ENCODE measurements around the gene ASB10. TPM values are rescaled to one million over a fixed set of nuclear protein-coding genes. Genes with fewer than 3 reads are reported as not detected.

Gene ASB10
- total and polyA plus RNA-seq, 2 experiments from 2014 or later: not detected

DNA sequence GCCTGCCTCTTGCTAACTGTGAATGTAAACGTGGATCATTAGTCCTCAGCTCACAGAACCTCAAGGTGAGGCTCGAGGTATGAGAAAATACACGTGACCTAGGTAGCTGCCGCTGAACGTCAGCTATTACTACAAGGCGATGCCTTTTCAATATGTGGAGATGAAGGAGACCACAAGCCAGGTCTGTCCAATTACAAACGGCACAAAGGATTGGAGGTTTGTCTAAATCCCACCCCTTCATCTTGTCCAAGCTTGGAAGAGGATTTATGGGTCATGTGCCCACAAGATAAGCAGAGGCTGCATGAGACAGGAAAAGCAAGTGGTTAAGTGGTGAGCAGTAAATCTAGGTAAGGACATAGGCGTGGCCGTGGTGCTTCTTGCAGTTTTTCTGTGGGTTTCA, 19.9 kb upstream of the ASB10 start (continued):
- TF ChIP-seq, protein P1, sequence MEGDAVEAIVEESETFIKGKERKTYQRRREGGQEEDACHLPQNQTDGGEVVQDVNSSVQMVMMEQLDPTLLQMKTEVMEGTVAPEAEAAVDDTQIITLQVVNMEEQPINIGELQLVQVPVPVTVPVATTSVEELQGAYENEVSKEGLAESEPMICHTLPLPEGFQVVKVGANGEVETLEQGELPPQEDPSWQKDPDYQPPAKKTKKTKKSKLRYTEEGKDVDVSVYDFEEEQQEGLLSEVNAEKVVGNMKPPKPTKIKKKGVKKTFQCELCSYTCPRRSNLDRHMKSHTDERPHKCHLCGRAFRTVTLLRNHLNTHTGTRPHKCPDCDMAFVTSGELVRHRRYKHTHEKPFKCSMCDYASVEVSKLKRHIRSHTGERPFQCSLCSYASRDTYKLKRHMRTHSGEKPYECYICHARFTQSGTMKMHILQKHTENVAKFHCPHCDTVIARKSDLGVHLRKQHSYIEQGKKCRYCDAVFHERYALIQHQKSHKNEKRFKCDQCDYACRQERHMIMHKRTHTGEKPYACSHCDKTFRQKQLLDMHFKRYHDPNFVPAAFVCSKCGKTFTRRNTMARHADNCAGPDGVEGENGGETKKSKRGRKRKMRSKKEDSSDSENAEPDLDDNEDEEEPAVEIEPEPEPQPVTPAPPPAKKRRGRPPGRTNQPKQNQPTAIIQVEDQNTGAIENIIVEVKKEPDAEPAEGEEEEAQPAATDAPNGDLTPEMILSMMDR (conservative IDR thresholded peaks at IDR 0.05; ENCODE audit: low read depth in 2 of 2): no peak
- TF ChIP-seq CREB1 (CRISPR knock-in tag; IDR thresholded peaks at IDR 0.05; ENCODE audit: low read depth): no peak
- no peak for TF ChIP-seq NANOG (IDR thresholded peaks at IDR 0.05; ENCODE audit: borderline replicate concordance)
- TF ChIP-seq ZNF114 (CRISPR knock-in tag; IDR thresholded peaks at IDR 0.05): no peak

DNA sequence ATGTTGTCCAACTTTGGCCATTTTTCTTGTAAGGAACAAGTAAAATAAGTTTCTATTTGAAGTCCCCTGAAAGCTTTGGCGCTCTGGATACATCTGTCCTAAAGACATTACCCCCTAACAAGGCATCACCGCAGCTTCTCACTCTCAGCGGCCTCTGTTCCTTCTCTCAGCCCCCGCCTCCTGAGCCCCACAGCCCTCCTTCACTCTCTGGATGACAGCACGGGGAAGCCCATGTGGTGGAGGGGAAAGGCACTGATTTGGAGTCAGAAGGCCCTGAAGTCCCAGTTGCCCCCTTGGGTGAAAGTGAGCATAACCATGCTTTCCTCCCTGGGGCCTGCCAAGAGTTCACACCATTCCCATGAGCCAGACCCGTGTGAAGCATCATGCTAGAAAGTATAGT, 18.7 kb upstream of the ASB10 start:
- no peak overlapping the region for H3K4me2 ChIP-seq
- no peak for ATAC-seq
- no peaks in the 10 kb centered on the region for H3K27me3 ChIP-seq (ENCODE audit: insufficient read depth)
- peaks cover 4% of the 10 kb centered on the region for H3K4me1 ChIP-seq (ENCODE audit: insufficient read depth)
- no peaks in the 10 kb centered on the region for H3F3A ChIP-seq (replicated peaks; ENCODE audit: low read depth)
- no peaks in the 10 kb centered on the region; the same call in 2 of the 3 replicates for H3K36me3 Mint-ChIP-seq (ENCODE audit: low read depth)
- no peak overlapping the region for H2AFZ ChIP-seq
- no peaks in the 10 kb centered on the region for H3K9me2 ChIP-seq (ENCODE audit: insufficient read depth)
- H3K79me2 ChIP-seq (replicated peaks; ENCODE audit: insufficient read depth): no peaks in the 10 kb centered on the region
- H3K4me3 Mint-ChIP-seq: no peak overlapping the region
- DNase-seq (ENCODE audit: low spot score): no peak
- peaks cover 22% of the 10 kb centered on the region for H3K27me3 Mint-ChIP-seq (ENCODE audit: insufficient read depth, low read depth, poor library complexity)
- no peak overlapping the region for H3K27ac ChIP-seq (ENCODE audit: low read depth)
- H3K36me3 ChIP-seq (ENCODE audit: insufficient read depth): no peaks in the 10 kb centered on the region
- H3K27ac Mint-ChIP-seq: no peak overlapping the region
- H3K4me3 ChIP-seq: no peak overlapping the region
- H3K4me1 Mint-ChIP-seq: peaks cover 10% of the 10 kb centered on the region
- no peaks in the 10 kb centered on the region for H3K9me3 Mint-ChIP-seq
- no peaks in the 10 kb centered on the region for H4K20me1 ChIP-seq (replicated peaks; ENCODE audit: insufficient read depth)
- TF ChIP-seq ZNF114 (CRISPR knock-in tag; IDR thresholded peaks at IDR 0.05): no peak
- no peak for TF ChIP-seq POLR2AphosphoS5 (IDR thresholded peaks at IDR 0.05; ENCODE audit: low read depth)
- TF ChIP-seq CREB1 (CRISPR knock-in tag; IDR thresholded peaks at IDR 0.05; ENCODE audit: low read depth): no peak
- TF ChIP-seq NANOG (IDR thresholded peaks at IDR 0.05; ENCODE audit: borderline replicate concordance): no peak
- TF ChIP-seq, protein P2, sequence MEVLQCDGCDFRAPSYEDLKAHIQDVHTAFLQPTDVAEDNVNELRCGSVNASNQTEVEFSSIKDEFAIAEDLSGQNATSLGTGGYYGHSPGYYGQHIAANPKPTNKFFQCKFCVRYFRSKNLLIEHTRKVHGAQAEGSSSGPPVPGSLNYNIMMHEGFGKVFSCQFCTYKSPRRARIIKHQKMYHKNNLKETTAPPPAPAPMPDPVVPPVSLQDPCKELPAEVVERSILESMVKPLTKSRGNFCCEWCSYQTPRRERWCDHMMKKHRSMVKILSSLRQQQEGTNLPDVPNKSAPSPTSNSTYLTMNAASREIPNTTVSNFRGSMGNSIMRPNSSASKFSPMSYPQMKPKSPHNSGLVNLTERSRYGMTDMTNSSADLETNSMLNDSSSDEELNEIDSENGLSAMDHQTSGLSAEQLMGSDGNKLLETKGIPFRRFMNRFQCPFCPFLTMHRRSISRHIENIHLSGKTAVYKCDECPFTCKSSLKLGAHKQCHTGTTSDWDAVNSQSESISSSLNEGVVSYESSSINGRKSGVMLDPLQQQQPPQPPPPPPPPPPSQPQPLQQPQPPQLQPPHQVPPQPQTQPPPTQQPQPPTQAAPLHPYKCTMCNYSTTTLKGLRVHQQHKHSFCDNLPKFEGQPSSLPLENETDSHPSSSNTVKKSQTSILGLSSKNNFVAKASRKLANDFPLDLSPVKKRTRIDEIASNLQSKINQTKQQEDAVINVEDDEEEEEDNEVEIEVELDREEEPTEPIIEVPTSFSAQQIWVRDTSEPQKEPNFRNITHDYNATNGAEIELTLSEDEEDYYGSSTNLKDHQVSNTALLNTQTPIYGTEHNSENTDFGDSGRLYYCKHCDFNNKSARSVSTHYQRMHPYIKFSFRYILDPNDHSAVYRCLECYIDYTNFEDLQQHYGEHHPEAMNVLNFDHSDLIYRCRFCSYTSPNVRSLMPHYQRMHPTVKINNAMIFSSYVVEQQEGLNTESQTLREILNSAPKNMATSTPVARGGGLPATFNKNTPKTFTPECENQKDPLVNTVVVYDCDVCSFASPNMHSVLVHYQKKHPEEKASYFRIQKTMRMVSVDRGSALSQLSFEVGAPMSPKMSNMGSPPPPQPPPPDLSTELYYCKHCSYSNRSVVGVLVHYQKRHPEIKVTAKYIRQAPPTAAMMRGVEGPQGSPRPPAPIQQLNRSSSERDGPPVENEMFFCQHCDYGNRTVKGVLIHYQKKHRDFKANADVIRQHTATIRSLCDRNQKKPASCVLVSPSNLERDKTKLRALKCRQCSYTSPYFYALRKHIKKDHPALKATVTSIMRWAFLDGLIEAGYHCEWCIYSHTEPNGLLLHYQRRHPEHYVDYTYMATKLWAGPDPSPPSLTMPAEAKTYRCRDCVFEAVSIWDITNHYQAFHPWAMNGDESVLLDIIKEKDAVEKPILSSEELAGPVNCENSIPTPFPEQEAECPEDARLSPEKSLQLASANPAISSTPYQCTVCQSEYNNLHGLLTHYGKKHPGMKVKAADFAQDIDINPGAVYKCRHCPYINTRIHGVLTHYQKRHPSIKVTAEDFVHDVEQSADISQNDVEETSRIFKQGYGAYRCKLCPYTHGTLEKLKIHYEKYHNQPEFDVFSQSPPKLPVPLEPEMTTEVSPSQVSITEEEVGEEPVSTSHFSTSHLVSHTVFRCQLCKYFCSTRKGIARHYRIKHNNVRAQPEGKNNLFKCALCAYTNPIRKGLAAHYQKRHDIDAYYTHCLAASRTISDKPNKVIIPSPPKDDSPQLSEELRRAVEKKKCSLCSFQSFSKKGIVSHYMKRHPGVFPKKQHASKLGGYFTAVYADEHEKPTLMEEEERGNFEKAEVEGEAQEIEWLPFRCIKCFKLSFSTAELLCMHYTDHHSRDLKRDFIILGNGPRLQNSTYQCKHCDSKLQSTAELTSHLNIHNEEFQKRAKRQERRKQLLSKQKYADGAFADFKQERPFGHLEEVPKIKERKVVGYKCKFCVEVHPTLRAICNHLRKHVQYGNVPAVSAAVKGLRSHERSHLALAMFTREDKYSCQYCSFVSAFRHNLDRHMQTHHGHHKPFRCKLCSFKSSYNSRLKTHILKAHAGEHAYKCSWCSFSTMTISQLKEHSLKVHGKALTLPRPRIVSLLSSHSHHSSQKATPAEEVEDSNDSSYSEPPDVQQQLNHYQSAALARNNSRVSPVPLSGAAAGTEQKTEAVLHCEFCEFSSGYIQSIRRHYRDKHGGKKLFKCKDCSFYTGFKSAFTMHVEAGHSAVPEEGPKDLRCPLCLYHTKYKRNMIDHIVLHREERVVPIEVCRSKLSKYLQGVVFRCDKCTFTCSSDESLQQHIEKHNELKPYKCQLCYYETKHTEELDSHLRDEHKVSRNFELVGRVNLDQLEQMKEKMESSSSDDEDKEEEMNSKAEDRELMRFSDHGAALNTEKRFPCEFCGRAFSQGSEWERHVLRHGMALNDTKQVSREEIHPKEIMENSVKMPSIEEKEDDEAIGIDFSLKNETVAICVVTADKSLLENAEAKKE (CRISPR knock-in tag; IDR thresholded peaks at IDR 0.05): no peak
- no peak for TF ChIP-seq EZH2phosphoT487 (IDR thresholded peaks at IDR 0.05; ENCODE audit: unreplicated experiment)
- TF ChIP-seq ZNF331 (CRISPR knock-in tag; IDR thresholded peaks at IDR 0.05; ENCODE audit: low read depth): no peak
- no peak for TF ChIP-seq EZH2 (IDR thresholded peaks at IDR 0.05; ENCODE audit: low read depth, unreplicated experiment)
- TF ChIP-seq, protein P3, sequence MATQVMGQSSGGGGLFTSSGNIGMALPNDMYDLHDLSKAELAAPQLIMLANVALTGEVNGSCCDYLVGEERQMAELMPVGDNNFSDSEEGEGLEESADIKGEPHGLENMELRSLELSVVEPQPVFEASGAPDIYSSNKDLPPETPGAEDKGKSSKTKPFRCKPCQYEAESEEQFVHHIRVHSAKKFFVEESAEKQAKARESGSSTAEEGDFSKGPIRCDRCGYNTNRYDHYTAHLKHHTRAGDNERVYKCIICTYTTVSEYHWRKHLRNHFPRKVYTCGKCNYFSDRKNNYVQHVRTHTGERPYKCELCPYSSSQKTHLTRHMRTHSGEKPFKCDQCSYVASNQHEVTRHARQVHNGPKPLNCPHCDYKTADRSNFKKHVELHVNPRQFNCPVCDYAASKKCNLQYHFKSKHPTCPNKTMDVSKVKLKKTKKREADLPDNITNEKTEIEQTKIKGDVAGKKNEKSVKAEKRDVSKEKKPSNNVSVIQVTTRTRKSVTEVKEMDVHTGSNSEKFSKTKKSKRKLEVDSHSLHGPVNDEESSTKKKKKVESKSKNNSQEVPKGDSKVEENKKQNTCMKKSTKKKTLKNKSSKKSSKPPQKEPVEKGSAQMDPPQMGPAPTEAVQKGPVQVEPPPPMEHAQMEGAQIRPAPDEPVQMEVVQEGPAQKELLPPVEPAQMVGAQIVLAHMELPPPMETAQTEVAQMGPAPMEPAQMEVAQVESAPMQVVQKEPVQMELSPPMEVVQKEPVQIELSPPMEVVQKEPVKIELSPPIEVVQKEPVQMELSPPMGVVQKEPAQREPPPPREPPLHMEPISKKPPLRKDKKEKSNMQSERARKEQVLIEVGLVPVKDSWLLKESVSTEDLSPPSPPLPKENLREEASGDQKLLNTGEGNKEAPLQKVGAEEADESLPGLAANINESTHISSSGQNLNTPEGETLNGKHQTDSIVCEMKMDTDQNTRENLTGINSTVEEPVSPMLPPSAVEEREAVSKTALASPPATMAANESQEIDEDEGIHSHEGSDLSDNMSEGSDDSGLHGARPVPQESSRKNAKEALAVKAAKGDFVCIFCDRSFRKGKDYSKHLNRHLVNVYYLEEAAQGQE (IDR thresholded peaks at IDR 0.05; ENCODE audit: unreplicated experiment): no peak
- TF ChIP-seq, protein P1 (conservative IDR thresholded peaks at IDR 0.05; ENCODE audit: low read depth in 2 of 2): no peak
- no peak for TF ChIP-seq JUNB (IDR thresholded peaks at IDR 0.05; ENCODE audit: unreplicated experiment)
